DOHH2 (cell line): ENCODE measurements around the gene CCDC8.

Experiments used
- CTCF ChIP-seq: fragments of 200-600 bp; sonication (generic); IDR thresholded peaks from one replicate; pipeline ENCODE4 v1.5.1; 2014; ENCODE audit warnings: antibody characterized with exemption, mild to moderate bottlenecking, low read depth, low read length; ENCODE audit not compliant: poor library complexity, severe bottlenecking
- EZH2phosphoT487 ChIP-seq: fragments of 200-600 bp; sonication (generic); IDR thresholded peaks from 2 replicates; pipeline ENCODE4 v1.6.1; 2017; ENCODE audit warnings: borderline replicate concordance, mild to moderate bottlenecking, antibody characterized with exemption, low read length, moderate library complexity, mixed read lengths

DNA sequence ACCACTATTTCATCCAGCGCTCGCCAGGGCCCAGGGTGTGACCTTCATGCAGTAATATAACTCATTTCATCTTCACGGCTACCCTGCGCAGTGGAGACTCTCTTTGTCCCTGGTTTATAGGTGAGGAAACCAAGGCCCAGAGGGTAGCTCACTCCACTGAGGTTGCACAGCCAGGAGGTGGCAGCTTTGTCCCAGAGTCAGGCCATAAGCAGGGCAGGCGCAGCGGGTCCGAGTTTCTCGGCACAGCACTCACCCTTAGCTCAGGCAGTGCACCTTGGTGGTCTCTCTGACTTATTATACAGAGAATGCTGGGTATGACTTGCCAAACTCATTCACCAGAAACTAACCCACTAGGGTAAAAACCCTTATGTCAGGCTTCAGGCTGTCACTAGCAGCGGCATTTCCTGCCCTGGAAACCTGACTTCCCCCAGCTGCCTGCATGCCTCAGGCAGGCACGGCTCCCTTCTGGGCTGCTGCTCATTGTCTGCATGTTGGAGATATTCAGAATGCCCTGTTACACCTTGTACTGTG lies 41.9 kb downstream of the CCDC8 start:
- TF ChIP-seq CTCF (no peak), EZH2phosphoT487 (no peak)
